Renal cortical epithelial cell (primary cell): ENCODE data around the gene SSH3. TPM values are rescaled to one million over a fixed set of nuclear protein-coding genes. Genes with fewer than 3 reads are reported as not detected.

Experiments used
- DNase-seq: peaks from one replicate; pipeline ENCODE4 v3.0.0-alpha.2; 2011; ENCODE audit warnings: low read depth
- total RNA-seq: library from RNA; depleted of rRNA; stranded (reverse); fragments of >200 nt; gene quantifications from 2 replicates; pipeline ENCODE4 v1.2.3, GENCODE V29; 2014

SSH3 gene
- total RNA-seq, 1 donor from 2014 or later, result 70.2 TPM

DNA sequence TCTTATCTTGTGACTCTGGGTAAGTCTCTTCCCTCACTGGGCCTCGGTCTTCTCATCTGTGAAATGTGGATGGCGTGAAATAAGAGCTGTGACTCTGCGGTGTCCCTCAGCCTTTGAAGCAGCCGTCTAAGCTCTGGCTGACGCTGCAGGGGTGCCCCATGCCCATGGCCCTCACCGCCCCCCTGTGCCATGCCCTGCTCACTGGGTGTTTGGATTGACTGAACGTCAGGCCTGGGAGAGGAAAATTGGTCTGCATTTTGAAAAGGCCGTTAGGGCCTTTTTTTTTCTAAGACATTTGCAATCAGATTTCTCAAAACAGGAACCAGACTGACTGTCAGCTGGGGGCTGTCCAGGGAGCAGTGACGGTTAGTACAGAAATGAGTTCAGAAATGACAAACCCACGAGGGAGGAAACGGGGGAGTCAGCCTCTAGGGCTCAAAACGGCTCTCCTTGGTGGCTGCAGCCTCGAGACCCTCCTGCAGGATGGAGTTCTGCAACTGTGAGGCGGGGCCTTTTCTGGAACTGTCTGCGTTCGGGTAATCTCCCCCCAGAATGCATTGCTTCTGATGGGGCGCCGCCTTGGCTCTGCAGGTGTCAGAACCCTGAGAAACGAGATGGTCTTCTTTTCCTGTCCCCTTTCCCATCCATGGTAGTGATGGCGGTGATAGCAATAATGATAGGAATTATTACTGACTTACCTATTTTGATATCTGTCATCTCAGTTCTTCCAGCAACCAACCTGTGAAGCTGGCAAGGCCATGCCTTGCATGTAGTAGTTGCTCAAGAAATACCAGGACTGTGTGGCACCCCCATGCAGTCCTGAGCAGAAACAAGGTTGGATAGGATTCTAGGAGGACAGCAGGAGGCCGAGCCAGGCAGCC, 35.0 kb upstream of the SSH3 start:
- no peak for DNase-seq

DNA sequence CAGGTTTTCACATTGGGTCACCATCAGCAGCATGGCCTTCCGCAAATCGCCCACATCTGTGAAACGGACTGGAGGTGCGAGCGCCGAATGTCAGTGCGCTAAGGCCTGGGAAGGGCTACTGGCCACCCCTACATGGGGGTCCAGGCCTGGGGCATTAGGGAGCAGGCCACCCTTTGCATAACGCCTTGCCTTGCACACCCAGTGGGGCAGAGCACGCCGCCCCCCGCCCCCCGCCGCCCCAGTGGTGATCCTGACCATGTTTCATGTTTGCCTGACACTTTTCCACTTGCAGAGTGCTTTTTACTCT, 34.4 kb upstream of the SSH3 start:
- DNase-seq, result no peak

DNA sequence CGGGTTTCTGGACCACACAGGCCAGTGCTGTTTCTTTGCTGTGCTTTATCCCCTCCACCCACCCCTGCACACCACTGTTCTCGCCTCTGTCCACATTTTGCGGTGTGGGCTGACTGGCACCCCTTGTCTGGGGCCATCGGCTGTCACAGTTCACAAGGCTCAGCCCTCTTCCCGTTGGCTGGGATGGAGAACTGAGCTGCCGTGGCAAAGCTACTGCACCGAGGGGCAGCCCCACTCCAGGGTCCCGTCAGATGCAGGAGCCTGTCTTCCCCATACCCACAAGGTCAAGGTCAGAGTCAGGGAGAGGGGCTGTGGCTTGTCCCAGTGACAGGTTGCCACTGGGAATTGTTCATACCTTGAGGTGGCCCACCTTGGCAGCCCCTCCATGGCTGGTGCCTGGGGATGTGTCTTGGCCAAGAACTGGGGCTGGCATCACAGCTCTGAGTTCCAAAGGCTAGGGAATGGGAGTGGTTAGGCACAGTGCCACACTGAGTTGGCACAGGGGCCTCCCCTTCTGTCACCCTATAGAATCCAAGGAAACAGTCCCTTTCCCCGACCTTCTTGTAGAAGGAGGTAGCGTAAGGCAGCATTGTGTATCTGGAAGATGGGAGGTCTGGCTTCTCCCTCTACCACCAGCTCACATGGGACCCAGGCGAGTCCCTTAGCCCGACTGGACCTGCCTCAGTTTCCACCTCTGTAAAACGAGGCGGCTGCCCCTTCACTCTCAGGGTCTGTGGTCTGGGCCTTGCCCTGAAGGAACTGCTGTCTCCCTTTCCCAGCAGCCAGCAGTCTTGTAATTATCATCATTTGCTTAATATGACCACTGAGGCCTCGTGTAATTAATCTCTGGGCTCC, 33.7 kb upstream of the SSH3 start:
- DNase-seq, result no peak

DNA sequence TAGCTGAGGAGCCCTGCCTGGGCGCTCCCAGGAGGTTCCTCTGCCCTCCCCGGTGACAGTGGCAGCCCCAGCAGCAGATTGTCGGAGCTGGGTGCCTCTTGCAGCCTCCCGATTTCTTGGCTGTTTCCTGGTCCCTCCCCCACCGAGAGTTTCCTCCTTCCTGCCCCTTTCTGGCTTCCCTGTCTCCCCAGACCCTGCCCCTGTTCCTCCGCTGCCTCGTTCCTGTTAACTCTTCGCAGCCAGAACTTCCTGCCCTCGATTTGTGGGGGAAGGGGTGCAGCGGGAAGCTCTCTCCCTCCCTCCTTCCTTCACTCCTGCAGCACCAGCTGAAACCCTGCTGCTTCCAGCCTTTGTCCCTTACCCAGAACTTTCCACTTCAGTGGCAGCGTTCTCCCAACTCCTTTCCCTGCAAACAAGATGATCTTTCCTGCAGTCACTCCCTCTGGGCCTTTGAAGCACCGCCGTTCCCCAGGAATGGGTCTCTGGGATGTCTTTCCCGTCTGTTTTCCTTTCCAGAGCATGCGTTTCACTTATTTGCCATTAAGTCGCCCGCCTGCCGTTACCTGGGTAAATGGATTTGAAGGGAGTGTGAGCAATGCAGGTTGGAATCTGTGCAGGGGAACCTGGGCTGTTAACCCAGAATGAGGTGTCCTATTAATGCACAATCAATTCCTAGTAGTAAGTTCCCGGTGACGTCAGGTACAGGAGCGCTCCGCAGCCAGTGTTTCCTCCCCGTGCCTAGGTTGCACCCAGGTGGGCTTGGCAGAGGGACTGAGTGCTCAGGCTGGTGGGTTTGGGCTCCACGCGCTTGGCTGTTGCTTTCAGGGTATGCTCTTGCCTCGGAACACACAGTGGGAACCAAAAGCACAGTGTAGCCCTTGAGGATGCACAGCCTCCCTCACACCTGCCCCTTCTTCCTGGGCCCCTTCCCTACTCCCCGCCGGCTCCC, 32.8 kb upstream of the SSH3 start:
- peak; percentile 92 for DNase-seq

DNA sequence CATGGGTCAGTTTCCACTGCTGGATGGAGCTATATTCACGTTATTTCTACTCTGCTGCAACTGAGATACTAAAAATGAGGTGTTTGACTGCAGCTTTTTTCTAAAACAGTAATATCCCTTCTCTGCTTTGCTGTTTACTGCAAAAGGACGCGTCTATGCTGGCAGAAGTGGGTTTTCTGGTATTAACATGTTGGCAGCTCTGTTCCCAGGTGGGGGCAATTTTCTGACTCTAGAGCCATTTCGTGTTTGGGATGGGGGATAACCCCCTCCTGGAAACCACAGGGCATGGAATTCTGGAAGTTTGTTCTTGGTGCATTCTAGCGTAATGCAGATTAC, 32.2 kb upstream of the SSH3 start:
- no peak for DNase-seq

DNA sequence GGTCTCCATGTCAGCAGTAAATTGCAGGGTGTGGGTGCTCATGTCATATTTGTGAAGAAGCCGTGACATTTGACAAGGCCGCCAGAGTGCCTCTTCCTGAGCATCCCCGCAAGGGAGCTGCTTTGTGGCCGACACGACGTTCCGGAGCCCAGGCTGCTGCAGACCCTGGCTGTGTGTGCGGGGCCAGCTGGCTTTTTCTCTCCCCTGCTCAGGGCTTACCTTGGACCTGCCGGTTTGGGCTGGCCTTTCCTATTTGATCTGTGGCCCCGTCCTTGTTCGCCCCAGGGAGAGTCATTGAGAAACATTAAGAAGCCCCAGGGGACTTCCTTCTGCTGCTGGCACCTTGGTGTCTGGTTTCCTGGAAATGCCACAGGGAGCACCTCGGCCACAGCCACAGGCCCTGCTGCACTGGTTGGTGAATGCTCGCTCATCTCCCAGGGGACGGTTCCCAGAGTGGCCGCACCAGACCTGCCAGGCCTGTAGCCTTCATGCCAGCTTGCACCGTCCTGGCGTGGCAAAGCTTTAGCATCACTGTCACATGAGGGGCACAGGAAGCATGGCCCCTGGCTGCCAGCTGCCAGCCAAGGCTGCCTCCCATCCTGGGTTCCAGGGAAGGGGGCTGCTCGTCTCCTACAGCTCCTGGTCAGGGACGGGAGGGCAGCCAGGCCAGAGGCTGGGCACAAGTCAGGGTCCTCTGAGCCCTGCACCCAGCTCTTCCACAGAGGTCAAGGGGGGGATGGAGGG, 31.6 kb upstream of the SSH3 start:
- no peak for DNase-seq

DNA sequence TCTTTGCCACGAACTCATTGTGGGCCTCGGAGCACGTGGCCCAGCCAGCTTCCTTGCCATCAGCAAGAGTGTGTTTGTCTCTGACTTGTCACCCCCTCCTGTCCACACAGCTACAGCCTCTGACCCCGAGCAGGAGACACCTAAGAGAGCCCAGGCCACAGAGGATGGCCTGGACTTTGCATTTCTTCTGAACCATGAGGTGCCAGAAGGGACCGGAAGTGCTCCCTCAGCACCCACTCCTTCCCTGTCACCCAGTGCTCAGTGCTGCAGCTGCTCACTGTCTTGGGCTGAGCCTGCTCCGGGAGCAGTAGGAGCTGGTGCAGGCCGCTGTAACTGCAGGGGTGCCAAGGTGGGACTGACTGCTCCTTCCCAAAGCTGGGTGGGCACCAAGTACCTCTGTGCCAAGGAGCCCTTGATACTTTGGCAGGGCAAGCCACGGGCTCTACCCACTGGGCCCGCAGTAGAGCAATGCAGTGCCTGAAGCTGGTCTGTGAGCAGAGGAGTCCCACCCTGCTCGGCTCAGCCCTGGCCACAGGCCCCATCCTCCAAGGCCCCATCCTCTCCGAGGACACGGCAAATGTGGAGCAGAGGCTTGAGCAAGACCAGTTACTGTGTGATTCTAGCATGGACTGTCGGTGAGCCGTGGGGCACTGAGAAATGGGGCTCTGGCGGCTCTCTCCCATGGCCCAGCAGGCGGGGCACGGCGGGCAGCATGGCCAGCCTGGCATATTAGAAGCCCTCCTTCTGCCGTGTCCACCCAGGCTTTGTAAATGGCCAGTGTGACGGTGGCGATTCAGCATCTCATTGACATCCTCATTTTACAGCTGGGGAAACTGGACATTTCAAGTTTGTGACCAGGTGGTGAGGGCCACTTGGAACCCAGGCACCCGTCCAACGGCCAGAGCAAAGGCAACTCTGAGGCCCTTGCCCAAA, 30.7 kb upstream of the SSH3 start:
- DNase-seq, result no peak

DNA sequence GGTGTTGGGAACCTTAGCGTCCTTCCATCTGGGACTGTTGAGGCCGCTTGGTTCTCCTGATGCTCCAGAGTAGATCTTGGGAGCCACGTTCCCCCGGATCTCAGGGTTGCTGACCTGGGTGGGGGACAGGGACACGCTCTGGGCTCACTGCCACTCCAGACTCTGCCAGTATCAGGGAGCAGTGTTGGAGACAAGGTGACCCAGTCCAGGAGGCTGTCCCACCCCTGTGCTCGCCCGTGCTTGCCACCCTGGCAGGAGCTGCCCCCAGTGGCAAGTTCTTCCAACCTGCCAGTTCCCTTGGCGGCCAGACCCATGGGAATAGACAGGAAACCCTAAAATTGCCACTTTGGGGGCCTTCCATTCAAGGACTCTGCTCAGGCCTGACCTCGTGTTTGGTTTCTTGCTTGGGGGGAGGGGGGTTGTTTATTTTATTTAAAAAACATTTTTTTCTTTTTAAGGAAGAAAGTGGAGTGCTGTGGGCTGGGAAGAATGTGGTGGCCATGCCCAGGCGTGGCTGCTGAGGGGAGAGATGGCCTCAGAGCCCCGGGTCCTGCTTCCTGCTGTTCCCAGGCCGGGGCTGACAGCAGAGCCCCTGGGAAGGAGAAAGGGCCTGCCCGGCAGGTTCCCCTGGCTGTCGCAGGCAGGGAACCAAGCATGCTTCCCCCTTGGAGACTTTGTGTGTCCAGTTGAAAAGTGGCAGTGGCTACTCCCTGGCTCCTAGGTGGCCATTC, 29.9 kb upstream of the SSH3 start:
- no peak for DNase-seq

DNA sequence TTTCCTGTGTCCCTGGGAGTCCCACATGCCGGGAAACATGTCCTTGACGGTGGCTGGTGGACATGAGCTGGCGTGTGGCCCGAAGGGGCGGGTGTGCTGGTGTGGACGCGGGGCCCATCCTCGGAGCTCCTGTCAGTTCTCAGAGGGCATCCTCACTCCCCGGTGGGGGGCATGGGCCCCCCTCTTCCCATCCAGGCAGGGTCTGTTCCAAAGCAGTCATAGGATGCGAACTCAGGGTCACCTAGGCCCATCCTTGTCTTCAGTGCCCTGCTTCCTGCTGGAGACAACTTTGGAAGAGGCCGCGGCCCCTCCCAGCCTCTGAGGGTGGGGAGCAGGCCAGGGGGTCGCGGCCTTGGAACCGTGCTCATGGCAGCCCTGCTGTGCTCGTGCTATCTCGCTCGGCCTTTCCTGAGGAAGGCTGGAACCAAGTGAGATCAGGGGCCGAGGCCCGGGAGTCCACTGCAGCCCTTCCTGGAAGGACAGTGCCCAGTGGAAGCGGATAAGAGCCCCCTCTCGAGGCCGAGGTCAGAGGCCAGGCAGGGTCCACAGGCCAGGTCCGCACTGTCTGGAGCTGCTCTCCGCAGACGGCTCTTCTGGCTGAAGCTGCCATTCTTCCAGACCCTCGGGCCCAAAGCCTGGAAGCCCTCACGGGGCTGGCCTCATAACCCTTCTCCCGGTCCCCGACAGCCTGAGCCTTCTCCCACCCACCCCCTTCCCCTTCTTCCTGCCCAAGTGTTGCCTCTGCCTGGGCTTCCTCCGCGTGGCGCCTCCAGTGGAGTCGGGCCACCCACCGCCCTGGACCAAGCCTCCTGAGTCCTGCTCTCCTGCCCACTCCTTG, 28.3 kb upstream of the SSH3 start:
- DNase-seq, result no peak

DNA sequence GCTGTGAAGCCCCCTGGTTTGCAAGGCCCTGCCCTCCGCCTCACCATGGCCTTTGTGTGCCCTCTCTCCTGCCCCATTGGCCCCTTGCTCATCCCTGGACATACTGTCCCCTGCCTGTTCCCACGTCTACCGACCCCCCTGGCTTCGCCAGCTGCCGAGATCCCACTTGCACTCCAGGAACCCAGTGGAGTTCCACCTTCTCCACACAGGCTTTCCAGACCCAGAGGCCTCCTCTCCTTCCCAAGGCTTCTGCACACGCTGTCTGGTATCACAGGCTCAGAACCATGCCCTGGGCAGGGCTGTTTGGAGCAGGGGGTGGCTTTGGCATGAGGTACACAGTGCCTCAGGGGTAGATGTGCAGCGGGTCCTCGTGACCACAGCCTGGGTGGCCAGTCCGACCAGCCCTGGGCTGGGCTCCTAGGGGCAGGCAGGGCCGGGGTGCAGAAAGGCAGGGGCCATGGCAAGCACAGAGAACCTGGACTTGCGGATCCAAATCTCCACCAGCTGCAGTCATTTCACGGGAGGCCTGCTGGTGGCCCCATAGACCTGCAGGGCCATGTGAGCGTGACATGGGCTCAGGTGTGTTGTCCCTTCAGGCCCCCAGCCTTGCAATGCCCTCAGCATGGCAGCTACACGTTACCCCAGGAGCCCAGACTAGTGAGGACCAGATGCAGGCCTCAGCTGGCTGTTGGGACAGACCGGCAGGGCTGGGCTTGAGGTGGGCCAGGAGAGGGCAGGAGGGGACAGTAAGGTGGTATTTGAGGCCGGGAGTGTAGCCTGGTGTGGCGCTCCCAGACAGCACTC, 27.5 kb upstream of the SSH3 start:
- no peak for DNase-seq

DNA sequence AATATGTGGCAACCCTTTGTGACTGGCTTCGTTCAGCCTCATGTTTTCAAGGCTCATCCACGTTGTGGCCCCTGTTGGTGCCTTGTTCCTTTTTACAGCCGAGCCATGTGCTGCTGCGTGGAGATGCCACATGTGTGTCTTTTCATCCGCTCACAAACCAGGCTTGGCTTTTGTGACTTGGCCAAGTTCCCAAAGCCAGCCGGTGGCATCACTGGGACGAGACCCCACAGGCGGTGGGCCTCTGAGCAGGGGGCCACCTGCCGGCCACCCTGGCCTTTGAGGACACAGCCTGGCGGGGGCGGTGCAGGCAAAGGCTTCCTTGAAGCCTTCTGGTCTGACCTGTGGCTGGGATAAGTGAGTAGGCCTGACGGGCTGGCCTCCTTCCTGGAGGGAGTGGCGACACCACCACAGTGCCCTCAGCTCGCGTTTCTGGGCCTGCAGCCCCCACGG, 26.5 kb upstream of the SSH3 start:
- no peak for DNase-seq

DNA sequence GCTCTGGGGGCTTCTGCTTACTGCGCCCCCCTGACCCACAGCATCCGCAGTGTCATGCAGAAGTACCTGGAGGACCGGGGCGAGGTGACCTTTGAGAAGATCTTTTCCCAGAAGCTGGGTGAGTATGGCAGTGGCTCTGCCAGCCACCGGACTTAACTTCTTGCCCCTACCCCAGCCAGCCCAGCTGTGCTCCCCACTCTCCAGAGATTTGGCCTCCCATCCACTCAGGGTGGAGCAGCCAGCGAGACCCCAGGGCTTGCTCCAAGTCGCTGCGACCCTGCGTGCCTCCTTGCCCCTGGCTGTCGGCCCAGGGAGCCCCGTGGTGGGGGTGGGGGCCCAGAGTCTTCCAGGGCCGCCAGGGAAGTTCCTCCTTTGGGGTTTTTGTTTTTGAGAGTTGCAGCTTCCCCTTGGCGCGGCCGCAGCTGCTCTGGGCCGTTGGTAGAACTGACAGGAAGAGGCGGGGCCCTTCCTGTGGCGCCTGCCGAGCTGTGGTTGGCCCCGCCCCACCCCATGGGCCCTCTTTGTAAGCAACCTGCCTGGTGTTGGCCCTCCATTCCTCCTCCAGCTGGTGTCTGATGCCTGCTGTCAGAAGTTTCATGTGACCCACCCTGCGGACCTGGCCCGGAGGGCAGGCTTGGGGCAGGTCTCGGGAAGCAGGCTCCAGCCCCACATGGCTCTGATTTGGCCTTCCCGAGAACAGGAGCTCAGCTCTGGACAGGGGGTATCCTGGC, 25.9 kb upstream of the SSH3 start:
- no peak for DNase-seq

DNA sequence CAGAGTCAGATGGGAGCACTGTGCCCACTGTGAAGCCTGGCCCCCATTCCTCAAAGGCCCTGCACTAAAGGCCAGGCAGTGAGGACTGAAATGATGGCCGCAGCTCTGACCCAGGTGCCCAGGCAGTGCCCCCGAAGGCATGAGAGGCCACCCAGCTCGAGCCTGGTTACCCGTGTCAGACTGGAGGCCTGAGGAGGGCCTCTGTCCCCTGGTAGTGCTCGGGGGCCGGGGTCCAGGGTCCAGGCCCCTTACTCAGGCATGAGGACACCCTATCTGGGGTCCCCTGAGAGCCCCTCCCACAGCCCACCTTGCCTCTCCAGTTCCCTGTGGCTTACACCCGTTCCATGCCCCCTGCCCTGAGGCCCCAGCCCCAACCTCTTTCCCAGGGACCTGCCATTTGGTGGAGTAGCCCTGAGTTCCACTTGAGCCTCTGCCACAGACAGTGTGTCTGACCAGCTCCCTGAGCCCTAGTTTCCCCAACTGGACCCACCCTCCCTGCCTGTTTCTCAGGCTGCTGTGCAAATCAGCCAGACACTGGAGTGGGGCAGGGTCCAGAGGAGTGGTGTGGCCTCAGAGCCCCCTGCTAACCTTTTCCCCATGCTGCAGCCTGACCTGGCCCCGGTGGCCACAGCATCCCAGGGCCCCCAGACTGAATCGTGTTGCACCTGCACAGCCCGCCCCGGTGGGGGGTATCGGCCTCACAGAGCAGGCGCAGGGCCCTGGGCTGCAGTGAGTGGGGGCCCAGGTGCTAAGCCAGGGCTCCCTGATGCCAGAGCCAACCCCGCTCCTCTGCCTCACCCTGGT, 25.0 kb upstream of the SSH3 start:
- DNase-seq, result no peak

DNA sequence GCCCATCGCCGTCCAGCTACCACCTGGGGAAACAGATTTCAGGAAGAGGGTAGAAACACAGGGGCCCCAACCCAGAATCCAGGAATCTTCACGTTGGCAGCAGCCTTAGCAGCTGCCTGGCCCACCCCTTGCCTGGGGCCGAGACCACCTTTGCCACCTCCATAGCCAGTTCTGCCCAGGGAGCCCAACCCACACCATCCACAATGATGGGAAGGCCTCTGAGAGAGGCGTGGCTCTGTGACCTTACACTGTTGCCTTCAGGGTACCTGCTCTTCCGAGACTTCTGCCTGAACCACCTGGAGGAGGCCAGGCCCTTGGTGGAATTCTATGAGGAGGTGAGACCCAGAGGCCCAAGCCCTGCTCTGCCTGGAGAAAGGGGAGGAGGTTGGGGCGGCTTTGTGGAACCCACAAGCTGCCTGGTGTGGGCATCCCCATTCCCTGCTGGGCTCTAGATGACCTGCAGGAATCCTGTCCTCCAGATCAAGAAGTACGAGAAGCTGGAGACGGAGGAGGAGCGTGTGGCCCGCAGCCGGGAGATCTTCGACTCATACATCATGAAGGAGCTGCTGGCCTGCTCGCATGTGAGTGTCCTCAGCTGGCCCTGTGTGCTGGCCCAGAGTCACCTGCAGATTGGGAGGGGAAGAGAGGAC, 24.3 kb upstream of the SSH3 start:
- no peak for DNase-seq

DNA sequence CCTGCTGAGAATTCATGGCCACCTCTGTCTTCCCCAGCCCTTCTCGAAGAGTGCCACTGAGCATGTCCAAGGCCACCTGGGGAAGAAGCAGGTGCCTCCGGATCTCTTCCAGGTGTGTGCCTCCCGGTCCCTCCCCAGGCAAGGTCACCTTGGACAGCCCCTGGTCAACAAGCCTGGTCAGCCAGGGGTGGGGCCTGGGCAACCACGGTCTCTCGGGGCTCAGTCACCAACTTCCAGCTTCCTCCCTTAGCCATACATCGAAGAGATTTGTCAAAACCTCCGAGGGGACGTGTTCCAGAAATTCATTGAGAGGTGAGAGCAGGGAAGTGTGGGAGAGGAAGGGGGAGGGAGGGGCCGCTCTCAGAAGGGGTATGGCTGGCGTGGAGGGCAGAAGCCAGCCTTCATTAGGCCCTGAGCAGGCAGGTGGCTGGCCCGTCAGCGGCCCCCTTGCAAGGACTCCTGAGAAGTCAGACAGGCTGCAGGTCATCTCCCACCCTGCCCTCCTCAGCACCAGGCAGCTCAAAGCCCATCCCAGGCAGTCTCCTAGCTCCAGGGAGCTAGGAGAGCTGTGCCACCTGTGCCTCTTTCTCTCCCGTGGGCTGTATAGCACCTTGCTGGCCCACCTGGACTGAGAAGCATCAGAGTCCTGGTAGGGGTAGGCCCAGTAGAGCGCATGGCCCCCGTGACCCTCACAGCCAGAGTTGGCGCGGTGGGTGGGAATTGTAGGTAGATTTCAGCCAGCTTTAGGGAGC, 23.6 kb upstream of the SSH3 start:
- no peak for DNase-seq
